Cardiac fibroblast (primary cell): ENCODE measurements around the gene PEPD.

Source experiments
- DNase-seq, 2 donors: peaks; one replicate each; pipeline versions ENCODE4 v3.0.0 to v3.0.0-alpha.2; 2010; ENCODE audit warnings: low read depth in 2 of 2
- H3K4me3 ChIP-seq, 2 donors: replicated peaks in 1 of 2; 1 replicate in 1 of 2; 2 replicates in 1 of 2; pipeline ENCODE4 v1.5.1; 2011; ENCODE audit warnings: low read depth in 2 of 2, low read length in 2 of 2, mild to moderate bottlenecking in 2 of 2, moderate library complexity in 1 of 2
- TF ChIP-seq, protein P1 (sequence below): IDR thresholded peaks from one replicate; pipeline ENCODE4 v1.5.1; 2011; ENCODE audit warnings: low read depth, mild to moderate bottlenecking, low read length, inconsistent platforms

The PEPD gene

GRCh38 chr19:33462112-33462791 is 59.3 kb downstream of the PEPD start:
- TF ChIP-seq, protein P1, sequence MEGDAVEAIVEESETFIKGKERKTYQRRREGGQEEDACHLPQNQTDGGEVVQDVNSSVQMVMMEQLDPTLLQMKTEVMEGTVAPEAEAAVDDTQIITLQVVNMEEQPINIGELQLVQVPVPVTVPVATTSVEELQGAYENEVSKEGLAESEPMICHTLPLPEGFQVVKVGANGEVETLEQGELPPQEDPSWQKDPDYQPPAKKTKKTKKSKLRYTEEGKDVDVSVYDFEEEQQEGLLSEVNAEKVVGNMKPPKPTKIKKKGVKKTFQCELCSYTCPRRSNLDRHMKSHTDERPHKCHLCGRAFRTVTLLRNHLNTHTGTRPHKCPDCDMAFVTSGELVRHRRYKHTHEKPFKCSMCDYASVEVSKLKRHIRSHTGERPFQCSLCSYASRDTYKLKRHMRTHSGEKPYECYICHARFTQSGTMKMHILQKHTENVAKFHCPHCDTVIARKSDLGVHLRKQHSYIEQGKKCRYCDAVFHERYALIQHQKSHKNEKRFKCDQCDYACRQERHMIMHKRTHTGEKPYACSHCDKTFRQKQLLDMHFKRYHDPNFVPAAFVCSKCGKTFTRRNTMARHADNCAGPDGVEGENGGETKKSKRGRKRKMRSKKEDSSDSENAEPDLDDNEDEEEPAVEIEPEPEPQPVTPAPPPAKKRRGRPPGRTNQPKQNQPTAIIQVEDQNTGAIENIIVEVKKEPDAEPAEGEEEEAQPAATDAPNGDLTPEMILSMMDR, result no peak
- H3K4me3 ChIP-seq, result no peak overlapping the region
- no peak for DNase-seq

GRCh38 chr19:33461256-33462111 is 60.1 kb downstream of the PEPD start:
- no peak overlapping the region for H3K4me3 ChIP-seq
- TF ChIP-seq, protein P1, result no peak
- DNase-seq, result no peak

- TF ChIP-seq, protein P1, result no peak
- DNase-seq, result no peak
- H3K4me3 ChIP-seq, result no peak overlapping the region
These were observed 61.2 kb downstream of the PEPD start for GRCh38 chr19:33460221-33460908.

DNA sequence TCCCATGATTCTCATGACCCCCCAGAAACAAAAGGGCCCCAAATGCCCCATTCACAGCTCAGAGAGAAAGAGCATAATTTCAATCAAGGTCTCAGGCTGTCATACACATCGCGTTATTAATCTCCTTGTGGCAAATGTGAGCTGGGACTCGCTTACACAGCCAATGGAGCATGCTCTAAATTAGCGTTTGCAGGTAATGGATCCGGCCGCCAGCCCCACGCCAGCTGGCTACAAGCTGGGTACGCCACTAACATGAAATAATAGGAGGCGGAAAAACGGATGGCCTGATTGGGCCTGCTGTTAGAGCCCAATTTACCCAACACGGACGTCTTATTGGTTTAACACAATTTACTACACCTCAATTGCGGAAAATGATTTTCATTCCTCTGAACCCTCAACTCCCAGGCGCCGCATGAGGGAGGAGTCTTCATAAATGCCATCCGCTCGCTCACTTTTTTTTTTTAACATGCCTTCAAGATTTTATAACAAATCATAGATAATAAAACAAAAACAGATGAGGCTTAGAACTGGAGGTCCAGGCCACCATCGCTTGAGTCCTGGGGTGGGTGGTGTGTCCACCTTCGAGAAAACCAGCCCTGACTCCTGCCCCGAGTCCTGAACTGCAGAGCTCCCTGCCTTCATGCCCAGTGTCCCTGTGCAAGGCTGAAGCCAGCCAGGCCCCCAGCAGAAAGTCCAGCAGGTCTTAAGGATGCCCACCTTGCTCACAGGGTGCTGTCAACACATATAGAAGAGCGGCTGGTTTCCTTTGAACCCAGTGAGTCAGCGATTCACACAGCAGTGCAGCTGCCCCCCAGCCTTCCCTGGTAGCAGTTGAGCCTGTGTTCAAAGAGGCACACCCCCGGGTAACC is 62.1 kb downstream of the PEPD start:
- TF ChIP-seq, protein P1, result no peak
- DNase-seq, result no peak
- no peak overlapping the region for H3K4me3 ChIP-seq

GRCh38 chr19:33458807-33459206 is 62.8 kb downstream of the PEPD start:
- DNase-seq, result no peak
- TF ChIP-seq, protein P1, result no peak
- no peak overlapping the region for H3K4me3 ChIP-seq

- TF ChIP-seq, protein P1, result no peak
- H3K4me3 ChIP-seq, result no peak overlapping the region
- no peak for DNase-seq
These were observed 63.4 kb downstream of the PEPD start for GRCh38 chr19:33458171-33458633.
